Body of pancreas (tissue), 4 donors: ENCODE measurements around the gene TNIK. TPM values are rescaled to one million over a fixed set of nuclear protein-coding genes. Genes with fewer than 3 reads are reported as not detected.

ENCODE experiments used
- ATAC-seq: fragments of 150-250 bp; one replicate; pipeline ENCODE4 v1.9.1; 2016
- DNase-seq, 4 donors: peaks; one replicate each; pipeline ENCODE4 v3.0.0-alpha.2; 2019
- H3K27ac ChIP-seq, 4 donors: fragments of 200-600 bp; sonication (generic); 1 replicate in 3 of 4; 2 replicates in 1 of 4; pipeline versions ENCODE4 v1.5.1 to v1.6.1; 2016 to 2019; ENCODE audit warnings: mild to moderate bottlenecking in 1 of 4, mixed read lengths in 1 of 4, moderate library complexity in 1 of 4
- H3K27me3 ChIP-seq, 2 donors: fragments of 200-600 bp; sonication (generic); one replicate each; pipeline ENCODE4 v1.6.0; 2016; ENCODE audit warnings: mild to moderate bottlenecking in 1 of 2
- H3K36me3 ChIP-seq, 2 donors: fragments of 200-600 bp; sonication (generic); replicated peaks in 1 of 2; 2 replicates each; pipeline ENCODE4 v1.5.1; 2016; ENCODE audit warnings: low read depth in 2 of 2; ENCODE audit not compliant: insufficient read depth in 1 of 2
- H3K4me1 ChIP-seq: fragments of 200-600 bp; sonication (generic); one replicate; pipeline ENCODE4 v1.6.0; 2016
- H3K4me3 ChIP-seq, 2 donors: fragments of 200-600 bp; sonication (generic); 1 replicate in 1 of 2; 2 replicates in 1 of 2; pipeline ENCODE4 v1.5.1; 2016 to 2019
- H3K9me3 ChIP-seq, 3 donors: fragments of 200-600 bp; sonication (generic); 1 replicate in 2 of 3; 2 replicates in 1 of 3; pipeline ENCODE4 v1.5.1; 2016
- POLR2A ChIP-seq, 3 donors: fragments of 450-650 bp; IDR thresholded peaks; one replicate each; pipeline ENCODE4 v1.6.1; 2016; ENCODE audit warnings: antibody characterized with exemption in 3 of 3, mild to moderate bottlenecking in 2 of 3
- WGBS, 2 donors: methylation state at CpG; one replicate each; pipeline ENCODE4 v1.1.5; 2017; 5-methylcytosine and 5-hydroxymethylcytosine counted together
- intact Hi-C: fragments of 100-400 bp; cut with DNase I; formaldehyde crosslinking; loops from one replicate; pipeline ENCODE4 v1.15.1; 2023
- total RNA-seq, 2 donors: library from RNA; depleted of rRNA; stranded (reverse); fragments of >200 nt; gene quantifications; one replicate each; pipeline ENCODE4 v1.1.0, GENCODE V29; 2016
- TF ChIP-seq, protein P1 (sequence below), 7 experiments: fragments of 450-650 bp in 4 of 7; fragments of 200-600 bp in 3 of 7; sonication (generic) in 3 of 7; IDR thresholded peaks; one replicate each; pipeline ENCODE4 v1.5.1; 2016 to 2019; ENCODE audit warnings: antibody characterized with exemption in 7 of 7

TNIK gene
- total RNA-seq, 2 donors from 2014 or later: 7.6 to 9.6 TPM

DNA sequence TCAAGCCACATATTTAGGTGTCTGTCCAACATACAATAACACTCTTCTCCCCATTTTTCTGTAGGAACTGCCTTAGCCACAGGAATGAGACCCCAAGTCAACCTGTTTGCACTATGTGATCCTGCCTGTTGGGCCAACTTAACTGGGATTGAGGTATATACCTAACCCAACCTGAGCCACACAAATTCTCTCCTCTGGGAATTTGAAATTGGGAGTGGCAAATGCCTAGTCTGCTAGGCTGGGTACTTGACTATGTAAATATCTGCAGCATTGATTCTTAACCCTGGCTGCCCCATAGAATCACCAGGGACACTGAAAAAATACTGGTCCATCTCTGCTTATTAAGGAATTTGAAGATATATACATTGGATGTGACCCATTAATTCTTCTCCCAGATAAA lies 35.2 kb upstream of the TNIK start:
- Histone ChIP-seq H3K4me3 (no peak overlapping the region), H3K27ac (no peak overlapping the region), H3K4me1 (no peaks in the 10 kb centered on the region), H3K27me3 (no peaks in the 10 kb centered on the region), H3K36me3 (no peaks in the 10 kb centered on the region), H3K9me3 (no peaks in the 10 kb centered on the region)
- ATAC-seq (no peak), DNase-seq (no peak)
- intact Hi-C loops: no loop called here
- TF ChIP-seq, protein P1, sequence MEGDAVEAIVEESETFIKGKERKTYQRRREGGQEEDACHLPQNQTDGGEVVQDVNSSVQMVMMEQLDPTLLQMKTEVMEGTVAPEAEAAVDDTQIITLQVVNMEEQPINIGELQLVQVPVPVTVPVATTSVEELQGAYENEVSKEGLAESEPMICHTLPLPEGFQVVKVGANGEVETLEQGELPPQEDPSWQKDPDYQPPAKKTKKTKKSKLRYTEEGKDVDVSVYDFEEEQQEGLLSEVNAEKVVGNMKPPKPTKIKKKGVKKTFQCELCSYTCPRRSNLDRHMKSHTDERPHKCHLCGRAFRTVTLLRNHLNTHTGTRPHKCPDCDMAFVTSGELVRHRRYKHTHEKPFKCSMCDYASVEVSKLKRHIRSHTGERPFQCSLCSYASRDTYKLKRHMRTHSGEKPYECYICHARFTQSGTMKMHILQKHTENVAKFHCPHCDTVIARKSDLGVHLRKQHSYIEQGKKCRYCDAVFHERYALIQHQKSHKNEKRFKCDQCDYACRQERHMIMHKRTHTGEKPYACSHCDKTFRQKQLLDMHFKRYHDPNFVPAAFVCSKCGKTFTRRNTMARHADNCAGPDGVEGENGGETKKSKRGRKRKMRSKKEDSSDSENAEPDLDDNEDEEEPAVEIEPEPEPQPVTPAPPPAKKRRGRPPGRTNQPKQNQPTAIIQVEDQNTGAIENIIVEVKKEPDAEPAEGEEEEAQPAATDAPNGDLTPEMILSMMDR (IDR thresholded peaks at IDR 0.05): no peak

DNA sequence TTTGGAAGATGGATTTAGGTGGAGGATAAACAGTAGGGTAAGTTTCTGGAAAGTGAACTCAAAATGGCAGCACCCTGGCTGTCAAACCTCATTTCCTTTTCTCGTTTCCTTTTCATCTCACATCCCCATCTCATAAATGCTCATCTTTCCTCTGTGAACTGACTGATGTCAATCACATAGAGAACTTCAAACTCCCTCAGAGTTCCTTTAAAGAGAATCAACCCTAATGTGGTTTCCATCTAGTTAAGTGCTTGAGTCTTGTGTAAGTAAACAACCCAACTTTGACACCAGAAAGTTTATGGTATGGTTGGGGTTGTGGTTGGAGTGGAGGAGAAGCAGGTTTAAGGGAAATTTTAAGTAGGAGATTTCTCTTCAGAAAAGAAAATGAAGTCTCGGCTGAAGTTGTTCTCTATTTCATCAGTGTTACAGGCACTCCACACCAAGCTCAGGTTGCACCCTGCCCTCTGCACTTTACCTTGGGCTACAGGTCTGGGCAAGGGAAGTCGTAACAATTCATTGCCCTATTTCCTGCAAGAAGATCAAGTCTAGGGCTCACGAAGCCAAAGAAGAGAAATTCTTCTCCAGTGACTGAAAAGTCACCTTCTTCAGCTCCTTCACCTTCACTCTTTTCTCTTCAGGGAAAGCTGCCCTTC lies 34.4 kb upstream of the TNIK start:
- Histone ChIP-seq H3K9me3 (no peaks in the 10 kb centered on the region), H3K27ac (no peak overlapping the region), H3K4me3 (no peak overlapping the region), H3K27me3 (no peaks in the 10 kb centered on the region), H3K4me1 (no peaks in the 10 kb centered on the region), H3K36me3 (no peaks in the 10 kb centered on the region)
- DNase-seq: no peak
- no peak for ATAC-seq
- 76 to 77% methylated on average over 4 of the region's 4 CpGs for WGBS, 2 donors
- TF ChIP-seq, protein P1 (IDR thresholded peaks at IDR 0.05): no peak
- no peak for TF ChIP-seq POLR2A (IDR thresholded peaks at IDR 0.05)
- intact Hi-C loops: no loop called here

DNA sequence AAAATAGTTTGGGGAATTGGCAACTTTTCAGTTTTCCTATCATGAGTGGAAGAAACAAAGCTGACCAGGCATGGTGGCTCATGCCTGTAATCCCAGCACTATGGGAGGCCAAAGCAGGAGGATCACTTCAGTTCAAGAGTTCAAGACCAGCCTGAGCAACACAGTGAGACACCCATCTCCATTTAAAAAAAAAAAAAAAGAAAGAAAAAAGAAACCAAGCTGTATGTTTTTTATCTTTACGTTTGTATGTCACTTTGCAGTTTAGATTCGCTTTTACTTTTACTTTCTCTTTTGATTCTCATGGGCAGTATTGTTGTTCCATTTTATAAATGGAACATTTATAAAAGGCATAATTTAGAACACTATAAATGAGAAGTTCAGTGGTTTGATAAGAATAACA lies 31.2 kb upstream of the TNIK start:
- H3K27ac ChIP-seq: no peak overlapping the region
- 70 to 85% methylated on average over 2 of the region's 2 CpGs for WGBS, 2 donors
- no peaks in the 10 kb centered on the region for H3K36me3 ChIP-seq
- no peaks in the 10 kb centered on the region for H3K4me1 ChIP-seq
- DNase-seq (no peak), ATAC-seq (no peak)
- no peak overlapping the region for H3K4me3 ChIP-seq
- TF ChIP-seq, protein P1 (IDR thresholded peaks at IDR 0.05): no peak
- TF ChIP-seq POLR2A (IDR thresholded peaks at IDR 0.05): no peak
- intact Hi-C loops: no loop called here
- H3K27me3 ChIP-seq: no peaks in the 10 kb centered on the region
- no peaks in the 10 kb centered on the region for H3K9me3 ChIP-seq

DNA sequence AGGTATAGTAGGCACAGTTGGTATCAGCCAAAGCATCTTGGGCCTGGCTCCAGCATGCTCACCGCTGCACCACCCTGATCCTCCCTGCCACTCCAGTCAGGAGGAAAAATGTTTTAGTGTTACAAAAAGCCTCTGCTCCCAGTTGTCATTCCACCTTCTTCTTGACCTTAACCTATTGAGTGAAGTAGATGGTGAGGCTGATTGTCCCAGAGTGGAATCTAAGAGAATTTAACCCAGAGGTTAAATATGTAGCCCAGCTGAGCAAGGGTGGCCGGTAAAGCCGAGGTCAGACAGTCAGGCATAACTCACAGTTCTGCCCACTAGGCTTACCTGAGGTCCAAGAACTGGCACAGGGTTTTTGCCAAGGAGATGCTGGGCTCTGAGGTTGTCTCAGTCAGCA lies 30.7 kb upstream of the TNIK start:
- intact Hi-C loops: no loop called here
- Histone ChIP-seq H3K36me3 (no peaks in the 10 kb centered on the region), H3K4me3 (no peak overlapping the region), H3K27ac (no peak overlapping the region), H3K4me1 (no peaks in the 10 kb centered on the region), H3K9me3 (no peaks in the 10 kb centered on the region), H3K27me3 (no peaks in the 10 kb centered on the region)
- 85 to 87% methylated on average over 3 of the region's 3 CpGs for WGBS, 2 donors
- ATAC-seq (no peak), DNase-seq (no peak)
- TF ChIP-seq, protein P1 (IDR thresholded peaks at IDR 0.05): no peak
- no peak for TF ChIP-seq POLR2A (IDR thresholded peaks at IDR 0.05)

DNA sequence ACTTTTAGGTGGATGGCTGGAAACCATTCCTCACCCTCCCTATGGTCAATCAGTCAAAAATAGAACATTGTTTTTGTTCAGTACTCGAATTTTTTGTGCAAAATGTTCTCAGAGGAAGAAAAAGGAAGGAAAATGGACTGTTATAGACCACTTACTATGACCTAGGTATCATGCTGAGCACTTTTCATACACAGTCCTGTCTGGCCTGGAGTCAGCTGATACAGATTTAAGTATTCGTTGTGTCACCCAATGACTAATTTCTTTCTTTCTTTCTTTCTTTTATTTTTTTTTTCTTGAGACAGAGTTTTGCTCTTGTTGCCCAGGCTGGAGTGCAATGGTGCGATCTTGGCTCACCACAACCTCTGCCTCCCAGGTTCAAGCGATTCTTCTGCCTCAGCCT lies 29.1 kb upstream of the TNIK start:
- intact Hi-C loops: no loop called here
- no peak overlapping the region for H3K4me3 ChIP-seq
- no peaks in the 10 kb centered on the region for H3K4me1 ChIP-seq
- WGBS, 2 donors: 80 to 85% methylated on average over 4 of the region's 4 CpGs
- no peaks in the 10 kb centered on the region for H3K9me3 ChIP-seq
- H3K27me3 ChIP-seq: no peaks in the 10 kb centered on the region
- TF ChIP-seq, protein P1 (IDR thresholded peaks at IDR 0.05): no peak
- no peak for TF ChIP-seq POLR2A (IDR thresholded peaks at IDR 0.05)
- ATAC-seq (no peak), DNase-seq (no peak)
- H3K27ac ChIP-seq: no peak overlapping the region
- no peaks in the 10 kb centered on the region for H3K36me3 ChIP-seq
